SJCRH30 (cell line): ENCODE results near the gene TMEM213. TPM values are rescaled to one million over a fixed set of nuclear protein-coding genes. Genes with fewer than 3 reads are reported as not detected.

Experiments
- DNase-seq, 2 experiments: peaks; one replicate each; pipeline ENCODE4 v3.0.0-alpha.2; 2015 to 2020
- H3K27ac ChIP-seq: fragments of 250-450 bp; sonication (Bioruptor Pico); 2 replicates; pipeline ENCODE4 v1.5.1; 2020; ENCODE audit warnings: mild to moderate bottlenecking, moderate library complexity
- H3K27me3 ChIP-seq: fragments of 250-450 bp; sonication (Bioruptor Pico); 2 replicates; pipeline ENCODE4 v1.5.1; 2020; ENCODE audit warnings: mild to moderate bottlenecking, moderate library complexity
- H3K36me3 ChIP-seq: fragments of 250-450 bp; sonication (Bioruptor Pico); 2 replicates; pipeline ENCODE4 v1.5.1; 2020; ENCODE audit warnings: mild to moderate bottlenecking, moderate library complexity
- H3K4me1 ChIP-seq: fragments of 250-450 bp; sonication (Bioruptor Pico); 2 replicates; pipeline ENCODE4 v1.5.1; 2020; ENCODE audit warnings: mild to moderate bottlenecking, moderate library complexity
- H3K4me3 ChIP-seq: fragments of 250-450 bp; sonication (Bioruptor Pico); 2 replicates; pipeline ENCODE4 v1.5.1; 2020; ENCODE audit warnings: mild to moderate bottlenecking, moderate library complexity
- H3K9me3 ChIP-seq: fragments of 250-450 bp; sonication (Bioruptor Pico); replicated peaks from 2 replicates; pipeline ENCODE4 v1.5.1; 2020; ENCODE audit warnings: mild to moderate bottlenecking, moderate library complexity
- total RNA-seq: library from RNA; depleted of rRNA; stranded (reverse); fragments of >200 nt; shearing (Covaris generic); gene quantifications from 2 replicates; pipeline ENCODE4 v1.2.3, GENCODE V29; 2014

TMEM213 gene
- total RNA-seq, 1 experiment from 2014 or later, result not detected

DNA sequence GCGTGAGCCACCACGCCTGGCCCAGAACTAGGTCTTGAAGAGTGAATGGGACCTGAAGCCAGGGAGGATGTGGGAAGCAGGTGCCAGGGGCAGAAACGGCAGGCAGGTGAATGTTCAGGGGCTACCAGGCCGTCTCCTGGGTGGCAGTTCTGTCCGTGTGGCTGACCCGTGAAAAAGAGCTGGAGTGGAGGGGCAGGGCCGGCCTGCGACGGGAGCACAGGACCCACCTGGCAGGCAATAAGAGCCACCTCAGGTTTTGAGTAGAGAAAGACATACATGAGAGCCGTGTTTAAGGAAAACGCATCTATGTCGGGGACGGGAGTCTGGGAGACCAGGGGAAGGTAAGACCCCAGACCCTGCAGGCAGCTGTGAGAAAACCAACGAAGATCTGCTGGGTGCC lies 70.9 kb downstream of the TMEM213 start:
- H3K4me1 ChIP-seq, result no peaks in the 10 kb centered on the region
- H3K4me3 ChIP-seq, result no peak overlapping the region
- DNase-seq, result no peak
- no peaks in the 10 kb centered on the region for H3K9me3 ChIP-seq
- H3K27me3 ChIP-seq, result no peaks in the 10 kb centered on the region
- H3K36me3 ChIP-seq, result peaks cover 22% of the 10 kb centered on the region
- H3K27ac ChIP-seq, result no peak overlapping the region

DNA sequence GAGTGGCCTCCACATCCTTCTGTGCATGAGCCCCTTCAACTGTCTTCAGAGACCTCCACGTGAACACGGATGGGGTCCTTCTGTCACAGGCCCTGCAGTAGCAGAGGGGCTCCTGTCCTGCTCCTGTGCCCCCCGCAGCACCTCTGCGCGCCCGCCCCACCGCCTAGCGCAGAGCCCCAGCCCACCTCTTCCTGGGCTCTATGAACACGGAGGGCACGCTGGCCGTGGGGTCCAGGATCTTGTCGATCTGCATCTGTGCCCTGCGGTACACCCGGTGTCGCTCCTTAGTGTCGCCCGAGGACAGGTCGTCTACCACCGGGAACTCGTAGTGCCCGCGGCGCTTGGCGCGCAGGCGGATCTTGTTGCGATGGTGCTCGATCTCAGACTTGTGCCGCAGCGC lies 71.6 kb downstream of the TMEM213 start:
- H3K27me3 ChIP-seq, result no peaks in the 10 kb centered on the region
- H3K4me1 ChIP-seq, result no peaks in the 10 kb centered on the region
- H3K4me3 ChIP-seq, result no peak overlapping the region
- H3K36me3 ChIP-seq, result peaks cover 22% of the 10 kb centered on the region
- H3K27ac ChIP-seq, result no peak overlapping the region
- no peak for DNase-seq
- no peaks in the 10 kb centered on the region for H3K9me3 ChIP-seq

DNA sequence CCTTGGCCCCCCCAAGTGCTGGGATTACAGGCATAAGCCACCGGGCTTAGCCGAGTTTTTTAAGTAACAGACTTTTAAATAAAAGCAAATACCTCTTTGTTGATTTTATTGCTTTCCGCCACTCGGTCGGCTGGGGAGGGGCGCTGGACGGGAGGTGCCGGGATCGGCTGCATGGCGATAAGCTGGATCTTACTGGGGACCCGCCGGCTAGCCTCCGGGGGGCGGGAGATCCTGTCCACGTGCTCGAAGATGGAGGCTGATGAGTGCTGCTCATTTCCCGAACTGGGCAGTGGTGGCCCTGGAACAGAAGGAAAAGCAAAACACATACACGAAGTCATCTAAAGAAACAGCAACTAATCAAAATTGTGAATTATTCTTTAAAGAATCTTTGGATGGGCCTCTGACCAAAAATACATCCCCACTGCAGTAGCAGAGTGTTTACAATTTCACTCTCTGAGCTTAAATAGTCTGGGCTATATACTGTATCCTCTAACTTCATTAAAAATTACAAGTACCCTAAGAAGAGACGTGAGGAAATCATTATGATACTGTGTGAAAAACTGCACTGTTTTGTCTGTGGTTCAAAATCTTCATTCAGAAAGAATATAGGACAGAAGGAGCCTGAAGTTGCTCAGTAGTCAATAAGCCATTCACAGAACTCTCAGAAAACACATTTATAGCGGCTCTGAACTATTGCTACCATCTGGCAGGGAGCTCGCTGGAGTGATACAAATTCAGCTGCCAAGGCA lies 73.4 kb downstream of the TMEM213 start:
- H3K27ac ChIP-seq, result no peak overlapping the region
- no peak overlapping the region for H3K4me3 ChIP-seq
- H3K36me3 ChIP-seq, result peaks cover 18% of the 10 kb centered on the region
- H3K27me3 ChIP-seq, result no peaks in the 10 kb centered on the region
- no peaks in the 10 kb centered on the region for H3K9me3 ChIP-seq
- no peak for DNase-seq
- H3K4me1 ChIP-seq, result no peaks in the 10 kb centered on the region

DNA sequence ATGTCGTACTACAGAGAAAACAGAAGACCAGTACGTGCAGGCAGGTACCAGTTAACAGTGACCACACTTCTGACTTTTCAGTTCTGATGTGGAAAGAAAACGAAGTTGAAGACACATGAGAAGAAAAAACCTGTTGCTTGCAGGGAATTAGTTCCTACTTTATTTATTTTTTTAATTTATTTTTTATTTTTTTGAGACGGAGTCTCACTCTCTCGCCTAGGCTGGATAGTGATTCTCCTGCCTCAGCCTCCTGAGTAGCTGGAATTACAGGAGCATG lies 74.0 kb downstream of the TMEM213 start:
- Histone ChIP-seq H3K9me3 (no peaks in the 10 kb centered on the region), H3K4me1 (no peaks in the 10 kb centered on the region), H3K27me3 (no peaks in the 10 kb centered on the region), H3K27ac (no peak overlapping the region), H3K36me3 (peaks cover 17% of the 10 kb centered on the region), H3K4me3 (no peak overlapping the region)
- no peak for DNase-seq

DNA sequence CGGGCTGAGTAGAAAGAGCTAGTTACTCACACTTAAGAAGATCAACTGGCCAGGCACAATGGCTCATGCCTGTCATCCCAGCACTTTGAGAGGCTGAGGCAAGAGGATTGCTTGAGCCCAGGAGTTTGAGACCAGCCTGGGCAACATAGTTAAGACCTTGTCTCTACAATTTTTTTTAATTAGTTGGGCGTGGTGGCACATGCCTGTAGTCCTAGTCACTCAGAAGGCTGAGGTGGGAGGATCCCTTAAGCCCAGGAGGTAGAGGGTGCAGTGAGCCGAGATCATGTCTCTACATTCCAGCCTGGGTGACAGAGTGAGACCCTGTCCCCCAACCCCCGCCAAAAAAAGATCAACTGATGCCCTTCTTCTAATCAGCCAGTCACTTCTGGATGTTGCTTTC lies 74.8 kb downstream of the TMEM213 start:
- Histone ChIP-seq H3K27ac (no peak overlapping the region), H3K4me1 (no peaks in the 10 kb centered on the region), H3K9me3 (no peaks in the 10 kb centered on the region), H3K27me3 (no peaks in the 10 kb centered on the region), H3K36me3 (peaks cover 17% of the 10 kb centered on the region), H3K4me3 (no peak overlapping the region)
- DNase-seq, result no peak

DNA sequence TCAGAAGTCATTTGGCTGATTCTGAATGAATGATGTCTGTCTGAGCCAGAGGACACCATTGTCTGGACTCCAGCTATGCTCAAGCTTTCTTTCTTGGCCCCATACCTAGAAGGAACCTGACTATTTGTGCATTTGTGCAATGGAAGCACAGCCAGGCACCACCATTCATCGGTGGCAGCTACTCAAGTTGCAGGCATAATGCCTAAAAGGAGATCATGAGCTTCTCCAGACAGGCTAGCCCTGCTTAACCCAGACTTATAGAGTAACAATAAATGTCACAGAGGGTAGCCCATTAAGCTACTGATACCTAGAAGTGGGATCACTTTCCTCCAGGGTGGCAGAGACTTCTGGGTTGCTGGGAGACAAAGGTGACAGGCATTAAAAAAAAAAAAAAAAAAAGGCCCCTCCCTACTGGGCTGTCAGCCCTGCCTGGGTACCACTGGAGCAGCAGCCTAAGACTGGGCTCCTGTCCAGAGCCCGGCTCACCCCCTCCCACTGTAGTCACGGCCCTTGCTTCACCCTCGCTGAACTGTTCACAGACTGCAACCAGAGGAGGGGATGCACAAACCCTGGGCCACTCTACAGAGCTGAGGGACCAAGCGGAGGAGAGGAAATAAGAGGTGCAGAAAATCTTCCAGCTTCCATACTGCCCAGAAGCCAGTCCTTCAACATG lies 75.6 kb downstream of the TMEM213 start:
- Histone ChIP-seq H3K36me3 (peaks cover 17% of the 10 kb centered on the region), H3K9me3 (no peaks in the 10 kb centered on the region), H3K4me1 (no peaks in the 10 kb centered on the region), H3K27me3 (no peaks in the 10 kb centered on the region), H3K4me3 (no peak overlapping the region), H3K27ac (no peak overlapping the region)
- DNase-seq, result no peak

DNA sequence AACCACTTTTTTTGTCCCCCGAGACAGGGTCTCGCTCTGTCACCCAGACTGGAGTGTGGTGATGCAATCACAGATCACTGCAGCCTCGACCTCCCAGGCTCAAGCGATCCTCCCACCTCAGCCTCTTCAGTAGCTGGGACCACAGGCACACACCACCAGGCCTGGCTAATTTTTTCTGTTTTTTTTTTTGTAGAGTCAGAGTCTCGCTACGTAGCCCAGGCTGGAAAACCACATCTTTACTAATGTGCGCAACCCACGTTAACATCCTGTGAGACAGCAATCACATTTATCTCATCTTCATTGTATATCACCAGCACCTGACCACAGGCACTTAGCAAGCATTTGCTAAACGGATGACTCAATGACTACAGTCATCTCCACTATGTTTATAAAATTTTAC lies 78.0 kb downstream of the TMEM213 start:
- Histone ChIP-seq H3K27ac (no peak overlapping the region), H3K27me3 (no peaks in the 10 kb centered on the region), H3K9me3 (no peaks in the 10 kb centered on the region), H3K4me1 (no peaks in the 10 kb centered on the region), H3K4me3 (no peak overlapping the region), H3K36me3 (peaks cover 18% of the 10 kb centered on the region)
- DNase-seq, result no peak

DNA sequence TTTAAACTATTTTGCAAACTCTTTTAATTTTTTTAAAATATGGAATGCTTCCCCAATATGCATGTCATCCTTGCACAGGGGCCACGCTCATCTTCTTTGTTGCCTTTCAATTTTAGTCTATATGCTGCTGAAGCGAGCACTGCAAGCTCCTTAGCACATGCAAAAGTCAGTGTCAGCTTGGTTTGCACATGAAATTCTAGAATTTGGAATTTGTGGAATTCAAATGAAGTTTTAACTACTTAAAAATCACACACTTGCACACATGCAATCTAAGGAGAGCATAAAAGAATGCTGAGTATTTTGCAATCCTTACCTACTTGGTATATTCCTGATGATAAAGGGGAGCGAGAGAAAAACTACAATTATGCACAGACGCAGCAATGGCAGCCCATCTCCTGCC lies 78.5 kb downstream of the TMEM213 start:
- Histone ChIP-seq H3K4me3 (no peak overlapping the region), H3K27ac (no peak overlapping the region), H3K4me1 (no peaks in the 10 kb centered on the region), H3K27me3 (no peaks in the 10 kb centered on the region), H3K9me3 (no peaks in the 10 kb centered on the region), H3K36me3 (peaks cover 16% of the 10 kb centered on the region)
- no peak for DNase-seq

DNA sequence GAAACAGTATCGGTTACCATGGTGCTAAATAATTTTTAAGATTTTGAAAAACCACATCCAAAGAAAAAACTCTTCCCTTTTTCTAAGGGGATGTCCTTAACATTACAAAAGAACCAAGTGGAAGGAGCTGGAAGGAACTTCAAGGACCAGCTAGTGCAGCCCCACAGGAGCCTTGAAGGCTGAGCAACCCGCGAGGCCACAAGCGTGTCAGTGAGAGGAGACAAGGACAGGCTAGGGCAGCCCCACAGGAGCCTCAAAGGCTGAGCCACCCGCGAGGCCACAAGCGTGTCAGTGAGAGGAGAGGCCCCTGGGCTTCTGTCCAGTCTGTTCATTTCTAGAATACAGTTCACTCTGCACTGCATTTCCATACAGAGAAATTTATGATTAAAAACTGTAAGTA lies 80.3 kb downstream of the TMEM213 start:
- Histone ChIP-seq H3K9me3 (no peaks in the 10 kb centered on the region), H3K27me3 (no peaks in the 10 kb centered on the region), H3K27ac (no peak overlapping the region), H3K36me3 (peaks cover 13% of the 10 kb centered on the region), H3K4me1 (no peaks in the 10 kb centered on the region), H3K4me3 (no peak overlapping the region)
- no peak for DNase-seq

DNA sequence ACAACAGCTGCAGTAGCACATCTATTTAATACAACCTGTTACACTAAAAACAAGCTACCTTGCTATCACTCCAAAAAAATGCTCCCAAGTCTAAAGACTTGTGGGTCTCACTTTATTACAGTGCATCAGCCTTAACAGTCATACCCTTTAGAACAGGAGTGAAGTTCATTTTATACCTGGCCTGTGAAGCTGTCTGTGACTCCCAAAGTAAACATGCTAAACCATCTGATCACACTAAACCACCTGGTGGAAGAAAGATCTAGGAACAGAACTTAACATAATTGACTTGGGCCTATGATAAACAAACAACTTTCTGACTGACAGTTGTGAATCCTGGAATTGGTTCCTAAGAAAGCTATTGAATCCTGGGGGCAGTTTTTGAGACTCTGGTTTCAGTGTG lies 81.1 kb downstream of the TMEM213 start:
- H3K4me3 ChIP-seq, result no peak overlapping the region
- no peaks in the 10 kb centered on the region for H3K4me1 ChIP-seq
- DNase-seq, result no peak
- H3K27ac ChIP-seq, result no peak overlapping the region
- H3K27me3 ChIP-seq, result no peaks in the 10 kb centered on the region
- H3K36me3 ChIP-seq, result peaks cover 17% of the 10 kb centered on the region
- no peaks in the 10 kb centered on the region for H3K9me3 ChIP-seq

DNA sequence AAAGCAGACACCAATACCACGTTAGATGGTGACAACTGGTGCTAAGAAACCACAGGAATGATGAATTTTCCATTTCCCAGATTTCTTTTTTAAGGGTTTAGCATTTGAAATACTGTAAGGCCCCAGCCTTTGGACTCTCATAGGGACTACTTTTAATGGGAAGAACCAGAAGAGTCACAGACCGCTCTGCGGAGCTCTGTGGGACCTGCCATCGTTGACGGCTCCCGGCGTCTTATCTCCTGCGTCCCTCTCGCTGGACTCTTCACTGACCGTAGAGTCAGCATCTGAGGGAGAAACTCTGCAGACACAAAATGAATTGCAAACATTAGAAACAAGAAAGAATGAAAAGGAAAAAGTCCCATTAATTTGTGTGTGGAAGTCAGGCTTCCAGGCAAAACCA lies 81.6 kb downstream of the TMEM213 start:
- H3K27me3 ChIP-seq, result no peaks in the 10 kb centered on the region
- no peaks in the 10 kb centered on the region; the same call in 1 of the 2 replicates for H3K4me1 ChIP-seq
- H3K36me3 ChIP-seq, result peaks cover 17% of the 10 kb centered on the region
- H3K27ac ChIP-seq, result no peak overlapping the region
- H3K4me3 ChIP-seq, result no peak overlapping the region
- DNase-seq, result no peak
- no peaks in the 10 kb centered on the region for H3K9me3 ChIP-seq

DNA sequence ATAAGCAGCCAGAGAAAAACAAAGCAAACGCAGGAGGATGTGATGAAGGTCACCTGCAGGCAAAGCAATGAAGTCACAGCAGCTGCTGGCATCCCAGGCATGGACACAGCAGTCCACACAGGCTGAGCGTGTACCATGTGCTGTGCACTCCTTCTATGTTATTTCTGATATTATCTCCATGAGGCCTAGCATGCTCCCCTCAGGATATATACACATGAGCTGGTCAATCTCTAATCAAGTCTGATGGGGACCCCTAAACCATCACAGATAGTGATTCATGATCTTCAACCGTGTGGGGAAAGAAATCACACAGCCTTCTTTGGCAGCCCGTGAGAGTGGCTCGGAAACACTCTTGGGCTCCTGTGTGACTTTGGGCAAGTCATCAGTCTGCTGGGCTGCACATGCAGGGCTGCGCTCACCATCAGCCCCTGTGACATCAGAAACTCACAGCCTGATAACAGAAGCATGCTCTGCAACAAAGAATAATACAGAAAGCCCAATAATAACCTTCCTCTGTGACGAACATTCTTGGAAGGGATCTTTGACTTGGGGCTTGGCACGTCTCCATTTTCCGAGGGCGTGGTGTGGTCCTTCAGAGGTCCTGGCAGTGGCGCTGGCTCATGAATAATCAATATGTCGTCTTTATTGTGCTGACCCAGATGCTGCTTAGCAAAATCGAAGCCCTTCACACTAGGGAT lies 83.2 kb downstream of the TMEM213 start:
- Histone ChIP-seq H3K27me3 (no peaks in the 10 kb centered on the region), H3K4me1 (peaks cover 16% of the 10 kb centered on the region)
- DNase-seq, result no peak

DNA sequence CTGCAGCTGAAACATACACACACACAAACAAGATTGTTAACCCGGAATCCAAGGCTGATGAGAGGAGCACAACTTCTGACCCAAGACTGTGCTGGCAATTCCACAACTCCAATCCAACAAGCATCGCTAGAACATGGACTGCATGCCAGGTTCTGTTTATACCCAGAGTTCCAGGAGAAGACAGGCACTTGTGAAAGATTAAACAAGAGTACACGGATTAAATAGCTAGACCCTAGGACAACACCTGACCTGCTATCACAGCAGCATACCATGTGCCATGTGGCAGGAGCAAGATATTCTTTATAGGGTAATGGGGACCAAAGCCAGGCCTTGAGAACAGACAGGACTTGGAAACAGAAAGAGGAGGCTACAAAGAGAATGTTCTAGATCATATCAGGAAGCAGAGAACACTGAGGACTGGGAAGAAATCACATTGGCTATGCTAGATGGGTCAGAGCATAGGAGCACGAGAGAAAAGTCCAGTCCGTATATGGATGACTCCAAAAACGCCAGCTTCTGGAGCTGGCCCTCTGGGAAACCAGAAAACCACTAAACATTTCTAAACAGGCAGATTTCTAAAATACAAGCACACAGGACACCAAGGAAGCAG lies 83.9 kb downstream of the TMEM213 start:
- H3K36me3 ChIP-seq, result peaks cover 14% of the 10 kb centered on the region
- H3K9me3 ChIP-seq, result no peaks in the 10 kb centered on the region
- no peak overlapping the region for H3K27ac ChIP-seq
- no peaks in the 10 kb centered on the region for H3K27me3 ChIP-seq
- H3K4me3 ChIP-seq, result no peak overlapping the region
- no peak for DNase-seq
- H3K4me1 ChIP-seq, result peaks cover 23% of the 10 kb centered on the region

More for the DNA sequence above, 83.2 kb downstream of the TMEM213 start:
- Histone ChIP-seq H3K4me3 (no peak overlapping the region), H3K27ac (no peak overlapping the region), H3K36me3 (peaks cover 17% of the 10 kb centered on the region), H3K9me3 (no peaks in the 10 kb centered on the region)

DNA sequence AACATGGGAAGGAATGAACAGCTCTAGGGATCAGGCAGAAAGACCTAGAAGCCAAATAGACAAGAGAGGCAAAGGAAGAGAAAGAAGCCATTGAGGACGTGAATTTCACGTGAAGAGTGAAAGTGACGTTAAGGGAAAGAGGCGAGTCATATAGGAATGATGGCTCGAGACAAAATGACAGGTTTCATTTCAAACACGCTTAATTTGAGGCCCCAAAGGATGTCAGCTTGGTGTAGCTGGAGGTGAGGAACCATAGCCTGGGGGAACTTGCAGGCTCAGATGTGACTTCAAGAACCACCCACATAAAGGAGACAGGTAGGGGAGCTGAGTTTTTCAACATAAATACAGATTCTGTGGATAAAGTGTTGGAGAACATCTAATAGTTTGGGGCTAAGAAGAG lies 84.5 kb downstream of the TMEM213 start:
- peaks cover 24% of the 10 kb centered on the region for H3K4me1 ChIP-seq
- H3K36me3 ChIP-seq, result peaks cover 14% of the 10 kb centered on the region
- no peak overlapping the region for H3K4me3 ChIP-seq
- no peak for DNase-seq
- H3K27me3 ChIP-seq, result no peaks in the 10 kb centered on the region
- H3K9me3 ChIP-seq, result no peaks in the 10 kb centered on the region
- H3K27ac ChIP-seq, result no peak overlapping the region
